Activated CD4-positive, CD25-positive, alpha-beta regulatory T cell (primary cell): ENCODE measurements around the gene MAP3K3.
A peak's percentile ranks its signal among the peaks of the same experiment; 100 is the strongest.

Source experiments
- DNase-seq, 4 experiments: peaks; one replicate each; lab custom pipeline; 2025; lab: John Stamatoyannopoulos, UW

The MAP3K3 gene

GRCh38 chr17:63622574-63623390 is 565 bp downstream of the MAP3K3 start:
- DNase-seq, result peak; percentile 35 to 47 (median 40)

DNA sequence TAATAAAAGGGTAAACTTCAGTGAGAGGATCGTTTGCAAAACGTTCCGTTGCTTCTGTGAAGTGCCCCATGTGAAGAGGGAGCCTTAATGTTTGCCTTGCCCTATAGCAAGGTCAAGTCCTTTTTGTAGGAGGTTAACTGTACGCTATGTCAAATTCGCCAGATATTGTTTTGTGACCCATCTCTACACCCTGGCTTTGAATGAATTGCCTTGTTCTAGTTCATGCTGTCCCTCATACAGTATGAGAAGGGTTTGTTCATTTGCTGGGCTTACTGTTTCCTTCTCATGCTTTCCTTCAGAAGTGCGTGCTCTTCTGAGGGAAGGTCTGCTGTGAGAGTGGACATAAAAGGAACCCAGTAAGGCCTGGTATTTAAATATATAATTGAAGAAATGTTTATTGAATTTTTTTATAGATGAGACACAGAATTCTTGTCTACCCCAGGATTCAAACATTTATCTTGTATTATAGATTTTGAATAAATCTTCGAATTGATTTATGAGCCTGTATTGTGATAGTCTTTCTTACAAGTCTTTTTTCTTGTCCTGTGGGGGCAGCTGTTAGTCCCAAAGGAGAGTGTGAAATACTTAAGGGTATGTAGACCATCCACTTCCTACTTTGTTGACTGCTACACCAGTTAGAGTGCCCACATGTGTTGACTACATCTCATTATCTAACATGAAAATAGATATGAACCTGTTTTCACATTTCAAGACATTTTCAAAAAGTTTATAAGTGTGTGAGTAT is 1.7 kb downstream of the MAP3K3 start:
- DNase-seq, result no peak

GRCh38 chr17:63624531-63624880 is 2.3 kb downstream of the MAP3K3 start:
- no peak for DNase-seq

DNA sequence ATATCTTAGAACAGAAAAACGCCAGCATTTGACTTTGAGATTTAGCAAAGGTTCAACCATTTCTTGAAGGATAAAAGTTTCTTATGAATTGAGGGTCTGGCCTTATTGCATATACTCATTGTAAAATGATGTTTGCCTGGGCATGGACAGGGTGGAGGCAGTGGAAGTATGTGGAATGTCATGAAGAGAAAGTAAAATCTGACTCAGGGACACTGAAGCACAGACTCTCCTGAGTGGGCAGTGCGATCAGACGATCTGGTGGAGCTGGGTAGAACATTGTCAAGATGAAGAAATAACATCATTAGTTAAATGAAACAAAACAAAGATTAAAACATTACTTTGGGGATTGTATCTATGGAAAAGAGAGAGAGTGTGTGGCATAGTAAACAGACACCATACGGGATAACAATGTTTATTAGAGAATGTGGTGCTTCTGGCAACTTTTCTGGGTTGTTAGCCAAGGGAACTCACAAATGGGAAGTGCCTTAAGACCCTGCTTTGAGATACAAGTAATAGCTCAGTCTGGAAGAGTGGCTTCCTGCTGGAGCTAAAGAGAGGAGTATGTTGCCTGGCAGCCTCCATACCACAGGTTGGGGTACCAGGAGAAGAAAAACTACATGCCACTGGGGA is 4.4 kb downstream of the MAP3K3 start:
- no peak for DNase-seq

GRCh38 chr17:63629627-63630026 is 7.4 kb downstream of the MAP3K3 start:
- DNase-seq, result no peak

GRCh38 chr17:63631062-63631461 is 8.8 kb downstream of the MAP3K3 start:
- DNase-seq, result no peak

GRCh38 chr17:63631626-63632025 is 9.4 kb downstream of the MAP3K3 start:
- DNase-seq, result no peak

- no peak for DNase-seq
These were observed 11.5 kb downstream of the MAP3K3 start for GRCh38 chr17:63633742-63634141.

DNA sequence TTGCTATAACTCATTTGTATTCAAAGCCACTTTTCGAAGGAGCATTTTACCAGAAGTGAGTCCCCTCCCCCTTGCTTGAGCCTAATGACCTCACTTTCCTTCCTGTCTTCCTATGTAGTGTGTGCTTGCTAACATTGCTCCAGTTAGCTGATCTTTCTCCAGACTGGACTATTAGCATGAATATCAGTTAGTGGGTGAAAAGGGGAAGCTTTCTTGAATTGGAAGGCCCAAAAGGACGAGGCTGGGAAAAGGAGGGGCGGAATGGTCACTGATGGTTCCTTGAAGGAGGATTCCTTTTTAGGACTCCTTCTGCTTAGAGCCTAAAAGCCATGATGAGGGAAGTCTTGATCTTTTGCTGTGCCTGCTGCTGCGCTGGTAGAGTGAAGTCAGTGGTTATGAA is 11.9 kb downstream of the MAP3K3 start:
- no peak for DNase-seq

- no peak for DNase-seq
These were observed 12.6 kb downstream of the MAP3K3 start for GRCh38 chr17:63634816-63635215.

DNA sequence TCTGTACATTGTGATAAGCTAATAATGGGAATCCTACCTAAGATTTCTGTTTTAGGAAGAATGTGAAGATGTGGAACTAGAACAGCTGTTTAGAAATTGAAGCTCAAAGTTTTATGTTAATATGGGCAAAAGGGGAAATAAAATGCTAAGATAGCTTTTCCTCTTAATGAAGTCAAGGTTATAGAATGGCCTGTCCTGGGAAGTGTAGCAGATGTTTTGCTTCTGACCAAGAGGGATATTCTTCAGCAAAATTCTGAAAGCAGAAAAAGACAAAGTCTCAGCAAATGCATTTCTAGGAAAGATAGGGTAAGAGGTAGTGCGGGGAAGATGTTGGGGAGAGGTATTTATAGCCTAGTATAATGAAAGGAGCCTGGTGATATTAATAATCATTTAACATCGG is 13.1 kb downstream of the MAP3K3 start:
- DNase-seq, result no peak

- no peak for DNase-seq
These were observed 13.6 kb downstream of the MAP3K3 start for GRCh38 chr17:63635787-63636186.

- no peak for DNase-seq
These were observed 16.9 kb downstream of the MAP3K3 start for GRCh38 chr17:63639125-63639524.

GRCh38 chr17:63640038-63640437 is 17.8 kb downstream of the MAP3K3 start:
- DNase-seq, result no peak

GRCh38 chr17:63641692-63642448 is 19.7 kb downstream of the MAP3K3 start:
- DNase-seq, result no peak

DNA sequence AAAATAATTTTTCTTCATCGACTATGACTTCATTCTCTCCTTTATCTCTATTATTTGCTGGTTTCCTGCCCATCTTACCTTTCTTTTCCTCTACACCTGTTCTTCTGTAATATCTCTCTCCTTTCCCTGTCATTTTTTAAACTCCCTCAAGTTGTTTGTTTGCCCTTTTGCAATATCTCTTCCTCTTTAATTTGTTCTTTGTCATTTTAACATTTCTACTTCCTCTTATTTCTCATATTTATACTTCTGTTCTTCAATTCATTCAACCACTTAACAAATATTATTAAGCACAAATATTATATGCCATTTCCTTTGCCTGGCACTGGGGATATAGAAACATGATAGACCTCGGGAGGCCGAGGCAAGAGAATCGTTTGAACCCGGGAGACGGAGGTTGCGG is 22.6 kb downstream of the MAP3K3 start:
- no peak for DNase-seq

DNA sequence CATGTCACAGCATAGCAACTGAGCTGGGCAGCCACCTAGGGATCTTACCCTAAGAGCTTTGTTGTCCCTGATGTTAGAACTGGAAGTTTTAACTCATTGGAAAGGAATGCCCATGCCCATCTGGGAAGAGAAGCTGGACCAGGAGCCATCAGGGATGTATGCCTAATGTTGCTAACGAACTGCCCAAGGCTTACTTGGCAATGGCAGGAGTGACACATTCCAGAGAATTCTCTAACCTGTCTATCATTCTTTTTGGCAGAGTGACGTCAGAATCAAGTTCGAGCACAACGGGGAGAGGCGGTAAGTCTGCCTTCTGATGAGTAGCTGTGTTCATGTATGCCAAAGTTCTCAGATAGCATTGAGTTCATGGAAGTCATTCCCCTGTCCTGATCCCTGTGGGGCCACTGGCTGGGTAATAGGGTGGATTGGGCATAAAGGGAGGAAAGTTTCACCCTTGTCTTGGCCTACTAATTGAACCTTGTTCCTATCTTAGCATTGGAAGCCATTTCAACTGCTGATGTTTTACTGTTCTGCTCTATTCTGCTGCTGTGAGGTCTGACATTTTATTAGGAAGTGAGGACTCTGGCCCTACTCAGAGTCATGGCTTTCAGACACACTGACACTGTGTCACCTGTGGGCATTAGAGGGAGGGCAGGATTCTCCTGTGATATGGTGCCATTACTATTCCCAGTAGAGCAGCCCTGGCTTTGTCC is 23.7 kb downstream of the MAP3K3 start:
- no peak for DNase-seq

DNA sequence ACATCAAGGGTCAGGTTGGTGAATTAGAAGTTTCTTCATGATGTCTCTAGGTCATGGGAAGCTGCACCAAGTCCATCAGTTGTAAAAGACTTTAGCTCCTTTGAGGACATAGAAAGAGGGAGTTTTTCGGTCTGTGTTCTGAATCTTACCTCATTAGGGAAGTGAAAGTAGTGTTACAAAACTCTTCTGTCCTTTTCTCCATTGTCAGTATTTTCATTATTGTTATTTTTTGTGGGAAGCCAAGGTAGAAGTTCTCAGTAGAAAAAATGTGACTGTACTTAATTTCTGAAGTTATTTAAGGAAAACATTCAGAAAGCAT is 24.2 kb downstream of the MAP3K3 start:
- no peak for DNase-seq

- DNase-seq, result no peak
These were observed 25.0 kb downstream of the MAP3K3 start for GRCh38 chr17:63647065-63647725.

DNA sequence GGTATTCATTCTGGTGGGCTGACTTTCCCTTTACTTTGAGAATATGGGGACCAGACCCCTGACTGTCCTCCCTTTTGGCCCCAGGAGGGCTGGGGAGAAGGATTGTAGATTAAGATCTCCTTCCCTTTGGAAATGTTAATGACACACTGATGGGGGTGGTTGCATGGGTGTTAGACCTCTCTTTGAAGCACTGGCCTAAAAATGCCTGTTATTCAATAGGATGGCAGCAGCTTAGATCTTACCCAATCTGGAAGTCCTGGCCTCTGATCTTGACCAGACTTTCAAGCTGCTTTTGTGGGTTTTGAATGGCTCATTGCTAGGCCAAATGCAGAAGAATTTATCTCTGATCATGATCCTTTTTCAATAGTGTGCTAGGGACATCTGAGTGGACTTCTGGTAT is 25.7 kb downstream of the MAP3K3 start:
- no peak for DNase-seq

GRCh38 chr17:63649813-63650212 is 27.6 kb downstream of the MAP3K3 start:
- no peak for DNase-seq
